HG02840 (cell line): Measurements from ENCODE around the gene PHYH.

Source experiments
- ATAC-seq: cut with Tn5 transposase; IDR thresholded peaks from one replicate; pipeline ENCODE4 v1.9.1; 2021; ENCODE audit warnings: mild to moderate bottlenecking, moderate library complexity, moderate number of reproducible peaks; ENCODE audit not compliant: unreplicated experiment, low FRiP score

The PHYH gene

GRCh38 chr10:13233358-13233757 lies 66.5 kb downstream of the PHYH start:
- no peak for ATAC-seq

GRCh38 chr10:13231808-13232207 lies 68.1 kb downstream of the PHYH start:
- ATAC-seq, result no peak

GRCh38 chr10:13231190-13231589 lies 68.7 kb downstream of the PHYH start:
- no peak for ATAC-seq
